Peyer's patch (tissue), 4 donors: ENCODE data around the gene SLC6A15. TPM values are rescaled to one million over a fixed set of nuclear protein-coding genes. Genes with fewer than 3 reads are reported as not detected.

Experiments
- DNase-seq, 3 donors: peaks; one replicate each; pipeline ENCODE4 v3.0.0-alpha.2; 2017 to 2019
- H3K27ac ChIP-seq, 4 donors: fragments of 200-600 bp; sonication (generic); one replicate each; pipeline ENCODE4 v1.5.1; 2016 to 2019
- H3K27me3 ChIP-seq, 2 donors: fragments of 200-600 bp; sonication (generic); one replicate each; pipeline ENCODE4 v1.5.1; 2019
- H3K36me3 ChIP-seq, 3 donors: fragments of 200-600 bp; sonication (generic); one replicate each; pipeline ENCODE4 v1.5.1; 2016 to 2019
- H3K4me1 ChIP-seq, 4 donors: fragments of 200-600 bp; sonication (generic); one replicate each; pipeline ENCODE4 v1.5.1; 2016 to 2019
- H3K4me3 ChIP-seq, 4 donors: fragments of 200-600 bp; sonication (generic); 1 replicate in 3 of 4; 2 replicates in 1 of 4; pipeline ENCODE4 v1.5.1; 2016 to 2019; ENCODE audit warnings: mild to moderate bottlenecking in 1 of 4
- H3K9me3 ChIP-seq, 4 donors: fragments of 200-600 bp; sonication (generic); one replicate each; pipeline ENCODE4 v1.5.1; 2016 to 2019; ENCODE audit warnings: mild to moderate bottlenecking in 1 of 4
- POLR2A ChIP-seq, 2 donors: fragments of 450-650 bp; IDR thresholded peaks; one replicate each; pipeline ENCODE4 v1.5.1; 2017; ENCODE audit warnings: antibody characterized with exemption in 2 of 2, mild to moderate bottlenecking in 2 of 2, moderate library complexity in 2 of 2
- total RNA-seq, 4 donors: library from RNA; depleted of rRNA; stranded (reverse); fragments of >200 nt; gene quantifications; one replicate each; pipeline ENCODE4 v1.1.0, GENCODE V29; 2016
- TF ChIP-seq, protein P1 (sequence below), 6 experiments: fragments of 450-650 bp in 4 of 6; fragments of 200-600 bp in 2 of 6; sonication (generic) in 1 of 6; IDR thresholded peaks; one replicate each; pipeline ENCODE4 v1.5.1; 2017 to 2019; ENCODE audit warnings: antibody characterized with exemption in 6 of 6, mild to moderate bottlenecking in 3 of 6, moderate library complexity in 1 of 6

SLC6A15 gene
- total RNA-seq, 4 donors from 2014 or later, result 0.80 to 1.4 TPM; not detected in 2

DNA sequence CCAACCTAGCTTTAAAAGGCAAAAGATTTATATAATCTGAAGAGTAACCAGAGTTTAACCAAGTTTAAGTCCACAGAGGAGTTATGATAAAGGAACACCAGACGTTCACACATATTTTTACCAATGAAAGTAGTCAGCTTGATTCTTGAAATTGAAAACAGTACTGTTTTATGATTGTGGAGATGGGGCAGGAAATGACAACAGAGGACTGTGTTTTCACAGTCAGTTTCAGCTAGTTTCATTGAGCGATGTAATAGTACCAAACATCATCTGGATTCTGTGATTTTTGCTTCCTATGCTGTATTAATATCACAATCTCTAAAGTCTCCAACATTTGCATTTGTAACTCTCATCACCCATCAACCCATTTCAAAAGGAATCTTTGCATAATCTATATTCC is 34.2 kb upstream of the SLC6A15 start:
- no peak overlapping the region for H3K4me3 ChIP-seq
- H3K9me3 ChIP-seq, result no peaks in the 10 kb centered on the region
- no peaks in the 10 kb centered on the region for H3K36me3 ChIP-seq
- no peaks in the 10 kb centered on the region for H3K4me1 ChIP-seq
- no peaks in the 10 kb centered on the region for H3K27me3 ChIP-seq
- no peak overlapping the region for H3K27ac ChIP-seq
- TF ChIP-seq POLR2A (IDR thresholded peaks at IDR 0.05), result no peak
- TF ChIP-seq, protein P1, sequence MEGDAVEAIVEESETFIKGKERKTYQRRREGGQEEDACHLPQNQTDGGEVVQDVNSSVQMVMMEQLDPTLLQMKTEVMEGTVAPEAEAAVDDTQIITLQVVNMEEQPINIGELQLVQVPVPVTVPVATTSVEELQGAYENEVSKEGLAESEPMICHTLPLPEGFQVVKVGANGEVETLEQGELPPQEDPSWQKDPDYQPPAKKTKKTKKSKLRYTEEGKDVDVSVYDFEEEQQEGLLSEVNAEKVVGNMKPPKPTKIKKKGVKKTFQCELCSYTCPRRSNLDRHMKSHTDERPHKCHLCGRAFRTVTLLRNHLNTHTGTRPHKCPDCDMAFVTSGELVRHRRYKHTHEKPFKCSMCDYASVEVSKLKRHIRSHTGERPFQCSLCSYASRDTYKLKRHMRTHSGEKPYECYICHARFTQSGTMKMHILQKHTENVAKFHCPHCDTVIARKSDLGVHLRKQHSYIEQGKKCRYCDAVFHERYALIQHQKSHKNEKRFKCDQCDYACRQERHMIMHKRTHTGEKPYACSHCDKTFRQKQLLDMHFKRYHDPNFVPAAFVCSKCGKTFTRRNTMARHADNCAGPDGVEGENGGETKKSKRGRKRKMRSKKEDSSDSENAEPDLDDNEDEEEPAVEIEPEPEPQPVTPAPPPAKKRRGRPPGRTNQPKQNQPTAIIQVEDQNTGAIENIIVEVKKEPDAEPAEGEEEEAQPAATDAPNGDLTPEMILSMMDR (IDR thresholded peaks at IDR 0.05), result no peak
- no peak for DNase-seq

DNA sequence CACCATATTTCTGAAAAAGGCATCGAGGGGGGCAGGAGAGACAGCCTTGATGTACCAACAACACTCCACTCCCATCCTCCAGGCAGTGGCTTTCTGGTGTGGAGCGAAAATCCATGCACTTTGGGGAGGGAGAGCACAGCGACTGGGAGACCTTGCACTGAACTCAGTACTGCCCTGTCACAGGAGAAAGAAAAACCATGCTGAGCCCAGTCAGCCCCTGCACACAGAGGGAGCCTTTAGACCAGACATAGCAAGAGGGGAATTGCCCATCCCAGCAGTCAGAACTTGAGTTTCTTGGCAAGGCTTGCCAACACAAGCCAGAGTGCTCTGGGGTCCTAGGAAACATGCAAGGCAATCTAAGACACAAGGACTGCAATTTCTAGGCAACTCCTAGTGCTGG is 24.8 kb upstream of the SLC6A15 start:
- TF ChIP-seq, protein P1 (IDR thresholded peaks at IDR 0.05), result no peak
- TF ChIP-seq POLR2A (IDR thresholded peaks at IDR 0.05), result no peak
- Histone ChIP-seq H3K27me3 (no peaks in the 10 kb centered on the region), H3K36me3 (no peaks in the 10 kb centered on the region), H3K4me1 (no peaks in the 10 kb centered on the region), H3K4me3 (no peak overlapping the region), H3K27ac (no peak overlapping the region), H3K9me3 (no peaks in the 10 kb centered on the region)
- no peak for DNase-seq

DNA sequence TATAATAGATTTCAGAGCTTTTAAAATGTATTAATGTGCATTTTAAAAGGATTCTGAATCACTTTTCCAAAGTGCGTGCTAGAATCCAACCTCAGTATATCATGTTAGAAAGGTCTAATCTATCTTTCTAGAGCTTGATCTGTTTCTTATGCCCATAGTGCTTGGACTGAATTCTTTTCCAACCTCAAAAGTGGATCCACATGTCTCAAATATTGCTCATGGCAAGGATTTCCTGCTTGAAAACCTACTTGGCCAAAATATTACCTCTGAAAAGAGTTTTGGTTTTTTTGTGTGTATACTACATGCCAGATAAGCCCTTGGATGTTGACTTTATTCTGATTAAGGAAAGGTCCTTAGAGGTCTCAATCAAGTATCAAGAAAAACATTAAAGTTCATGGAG is 16.9 kb upstream of the SLC6A15 start:
- Histone ChIP-seq H3K27me3 (no peaks in the 10 kb centered on the region), H3K27ac (no peak overlapping the region), H3K4me3 (no peak overlapping the region), H3K36me3 (no peaks in the 10 kb centered on the region), H3K4me1 (no peaks in the 10 kb centered on the region), H3K9me3 (no peaks in the 10 kb centered on the region)
- DNase-seq, result no peak
- TF ChIP-seq, protein P1 (IDR thresholded peaks at IDR 0.05), result no peak
- no peak for TF ChIP-seq POLR2A (IDR thresholded peaks at IDR 0.05)

DNA sequence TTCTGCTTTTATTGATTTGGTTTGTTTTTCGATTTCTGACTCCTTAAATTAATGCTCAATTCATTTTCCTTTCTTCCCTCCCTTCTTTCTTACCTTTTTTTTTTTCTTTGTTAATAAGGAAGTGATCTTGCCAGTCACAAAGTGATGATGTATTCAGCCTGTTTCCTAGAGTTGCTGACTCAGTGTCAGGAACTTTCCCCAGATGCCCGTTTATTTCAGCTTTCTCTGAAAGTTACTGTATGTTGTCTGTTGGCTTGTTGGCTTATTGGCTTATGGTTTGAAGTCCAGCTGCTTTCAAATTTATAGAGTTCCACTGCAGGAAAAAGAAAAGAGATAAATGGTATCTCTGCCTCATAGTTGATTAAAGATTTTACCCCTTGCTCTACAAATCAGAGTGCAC is 12.4 kb upstream of the SLC6A15 start:
- DNase-seq, result no peak
- no peak overlapping the region for H3K27ac ChIP-seq
- no peak for TF ChIP-seq POLR2A (IDR thresholded peaks at IDR 0.05)
- TF ChIP-seq, protein P1 (IDR thresholded peaks at IDR 0.05), result no peak
- no peak overlapping the region for H3K4me3 ChIP-seq
- no peaks in the 10 kb centered on the region for H3K27me3 ChIP-seq
- H3K36me3 ChIP-seq, result no peaks in the 10 kb centered on the region
- H3K9me3 ChIP-seq, result no peaks in the 10 kb centered on the region
- H3K4me1 ChIP-seq, result no peaks in the 10 kb centered on the region

DNA sequence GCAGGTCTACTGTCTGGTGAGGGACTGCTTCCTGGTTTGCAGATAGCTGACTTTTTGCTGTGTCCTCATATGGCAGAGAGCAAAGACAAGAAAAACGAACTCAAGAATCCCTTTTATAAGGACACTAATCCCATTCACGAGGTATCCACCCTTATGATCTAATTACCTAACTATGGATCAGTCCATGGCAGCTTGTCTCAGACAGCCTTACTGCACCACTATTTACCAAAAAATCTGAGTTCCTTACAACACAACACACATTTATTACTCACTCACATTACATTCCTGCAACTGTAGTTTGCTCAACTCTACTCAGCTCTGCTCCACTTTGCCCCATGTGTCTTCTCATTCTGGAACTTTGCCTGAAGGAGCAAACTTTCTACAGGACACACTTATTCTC is 10.1 kb upstream of the SLC6A15 start:
- TF ChIP-seq, protein P1 (IDR thresholded peaks at IDR 0.05), result no peak
- no peak for TF ChIP-seq POLR2A (IDR thresholded peaks at IDR 0.05)
- no peak overlapping the region for H3K4me3 ChIP-seq
- DNase-seq, result no peak
- H3K27ac ChIP-seq, result no peak overlapping the region
- no peaks in the 10 kb centered on the region for H3K4me1 ChIP-seq
- H3K36me3 ChIP-seq, result no peaks in the 10 kb centered on the region
- no peaks in the 10 kb centered on the region for H3K9me3 ChIP-seq
- H3K27me3 ChIP-seq, result no peaks in the 10 kb centered on the region

DNA sequence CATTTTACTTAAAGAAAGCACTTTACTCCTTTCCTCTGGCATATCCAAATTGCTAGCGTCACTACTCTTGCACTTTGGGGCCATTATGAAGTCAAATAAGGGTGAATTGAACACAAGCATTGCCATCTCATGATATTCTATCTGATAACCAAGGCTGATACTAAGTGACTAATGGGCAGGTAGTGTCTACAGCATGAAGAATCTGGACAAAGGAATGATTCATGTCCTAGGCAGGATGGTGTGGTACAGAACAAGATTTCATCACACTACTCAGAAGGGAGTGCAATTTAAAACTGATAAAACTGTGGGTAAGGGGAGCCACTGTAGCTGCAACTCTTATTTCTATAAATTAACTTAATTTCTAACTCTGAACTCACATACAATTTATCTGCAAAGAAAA is 7.7 kb upstream of the SLC6A15 start:
- Histone ChIP-seq H3K4me3 (no peak overlapping the region), H3K9me3 (no peaks in the 10 kb centered on the region), H3K27me3 (no peaks in the 10 kb centered on the region), H3K27ac (no peak overlapping the region), H3K36me3 (no peaks in the 10 kb centered on the region), H3K4me1 (no peaks in the 10 kb centered on the region)
- no peak for TF ChIP-seq POLR2A (IDR thresholded peaks at IDR 0.05)
- TF ChIP-seq, protein P1 (IDR thresholded peaks at IDR 0.05), result no peak
- DNase-seq, result no peak
